Adrenal gland (tissue), 5 donors: ENCODE data around the gene CLEC14A.

ENCODE experiments used
- CTCF ChIP-seq, 6 experiments: fragments of 450-650 bp in 4 of 6; fragments of 200-600 bp in 2 of 6; sonication (generic) in 1 of 6; IDR thresholded peaks; 1 replicate in 5 of 6; 2 replicates in 1 of 6; pipeline versions ENCODE4 v1.5.1 to v1.8.0; 2016 to 2021; ENCODE audit warnings: antibody characterized with exemption in 6 of 6, mild to moderate bottlenecking in 2 of 6, moderate library complexity in 1 of 6
- POLR2A ChIP-seq, 2 donors: fragments of 450-650 bp; IDR thresholded peaks; one replicate each; pipeline ENCODE4 v1.6.1; 2017; ENCODE audit warnings: antibody characterized with exemption in 2 of 2, mild to moderate bottlenecking in 2 of 2, moderate library complexity in 1 of 2
- donor health status: DM: no; HTN: no; CAD: no.

GRCh38 chr14:38297681-38298080 is 41.8 kb upstream of the CLEC14A start:
- TF ChIP-seq POLR2A (IDR thresholded peaks at IDR 0.05) (no peak), CTCF (IDR thresholded peaks at IDR 0.05) (no peak)
